GM12875 (cell line): ENCODE results near the gene CACNA1E.

Experiments used
- H3K4me3 ChIP-seq: one replicate; pipeline ENCODE4 v1.5.1; 2011; ENCODE audit warnings: low read depth, low read length, control low read depth
- TF ChIP-seq, protein P1 (sequence below): IDR thresholded peaks from 2 replicates; pipeline ENCODE4 v1.5.1; 2011; ENCODE audit warnings: low read depth, mild to moderate bottlenecking, control low read depth, inconsistent platforms, low read length, moderate library complexity, borderline replicate concordance; ENCODE audit not compliant: insufficient read depth

CACNA1E gene

GRCh38 chr1:181855380-181855779 is 372.1 kb downstream of the CACNA1E start:
- no peak overlapping the region for H3K4me3 ChIP-seq
- TF ChIP-seq, protein P1, sequence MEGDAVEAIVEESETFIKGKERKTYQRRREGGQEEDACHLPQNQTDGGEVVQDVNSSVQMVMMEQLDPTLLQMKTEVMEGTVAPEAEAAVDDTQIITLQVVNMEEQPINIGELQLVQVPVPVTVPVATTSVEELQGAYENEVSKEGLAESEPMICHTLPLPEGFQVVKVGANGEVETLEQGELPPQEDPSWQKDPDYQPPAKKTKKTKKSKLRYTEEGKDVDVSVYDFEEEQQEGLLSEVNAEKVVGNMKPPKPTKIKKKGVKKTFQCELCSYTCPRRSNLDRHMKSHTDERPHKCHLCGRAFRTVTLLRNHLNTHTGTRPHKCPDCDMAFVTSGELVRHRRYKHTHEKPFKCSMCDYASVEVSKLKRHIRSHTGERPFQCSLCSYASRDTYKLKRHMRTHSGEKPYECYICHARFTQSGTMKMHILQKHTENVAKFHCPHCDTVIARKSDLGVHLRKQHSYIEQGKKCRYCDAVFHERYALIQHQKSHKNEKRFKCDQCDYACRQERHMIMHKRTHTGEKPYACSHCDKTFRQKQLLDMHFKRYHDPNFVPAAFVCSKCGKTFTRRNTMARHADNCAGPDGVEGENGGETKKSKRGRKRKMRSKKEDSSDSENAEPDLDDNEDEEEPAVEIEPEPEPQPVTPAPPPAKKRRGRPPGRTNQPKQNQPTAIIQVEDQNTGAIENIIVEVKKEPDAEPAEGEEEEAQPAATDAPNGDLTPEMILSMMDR, result no peak
